Progenitor cell of endocrine pancreas (in vitro differentiated cells): ENCODE measurements around the gene CTNNA3. TPM values are rescaled to one million over a fixed set of nuclear protein-coding genes. Genes with fewer than 3 reads are reported as not detected.

ENCODE experiments used
- DNase-seq: peaks from one replicate; pipeline ENCODE4 v3.0.0; 2021; ENCODE audit warnings: low spot score; ENCODE audit not compliant: unreplicated experiment
- H3K27ac Mint-ChIP-seq: 2 replicates; pipeline ENCODE4 v1.8.0; 2021; ENCODE audit warnings: mild to moderate bottlenecking, moderate library complexity, mixed read lengths
- H3K27me3 Mint-ChIP-seq: 2 replicates; pipeline ENCODE4 v1.8.0; 2021; ENCODE audit warnings: mixed read lengths
- H3K36me3 Mint-ChIP-seq: 2 replicates; pipeline ENCODE4 v1.8.0; 2022; ENCODE audit warnings: mixed read lengths; ENCODE audit not compliant: insufficient read depth
- H3K4me1 Mint-ChIP-seq: 2 replicates; pipeline ENCODE4 v1.8.0; 2021; ENCODE audit warnings: low read depth, mixed read lengths
- H3K4me3 Mint-ChIP-seq: 2 replicates; pipeline ENCODE4 v1.8.0; 2021; ENCODE audit warnings: low read depth, mild to moderate bottlenecking, moderate library complexity, mixed read lengths
- H3K9me3 Mint-ChIP-seq: 2 replicates; pipeline ENCODE4 v1.8.0; 2021; ENCODE audit warnings: low read depth, mixed read lengths
- total RNA-seq: library from RNA; stranded (reverse); gene quantifications from 2 replicates; pipeline ENCODE4 v1.2.1, GENCODE V29; 2021
- TF ChIP-seq, protein P1 (sequence below): fragments of 200-600 bp; sonication (generic); IDR thresholded peaks from one replicate; pipeline ENCODE4 v1.5.0; 2021; ENCODE audit warnings: antibody characterized with exemption, mild to moderate bottlenecking; ENCODE audit not compliant: unreplicated experiment

CTNNA3 gene
- total RNA-seq, 1 donor from 2014 or later: 1.7 TPM

DNA sequence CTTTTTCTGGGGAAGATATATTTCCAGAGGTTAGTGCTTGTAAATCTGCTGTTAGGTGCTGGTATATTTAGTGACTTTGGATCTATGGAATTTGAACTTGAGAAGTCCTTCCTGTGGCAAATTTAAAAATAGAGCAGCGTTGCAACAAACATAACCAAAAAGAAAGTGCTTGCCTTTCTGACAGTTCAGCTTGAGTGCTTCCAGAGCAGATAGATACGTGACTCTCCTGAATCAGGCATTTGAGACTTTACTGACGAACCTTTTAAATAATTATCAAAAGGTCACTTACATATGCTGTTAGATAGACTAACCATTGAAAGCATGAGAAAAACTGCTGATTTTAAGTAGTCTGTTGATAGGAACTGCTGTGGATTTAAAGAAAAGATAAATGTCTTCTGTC is 1157.6 kb downstream of the CTNNA3 start:
- Mint-ChIP-seq H3K36me3 (no peaks in the 10 kb centered on the region), H3K4me3 (no peak overlapping the region), H3K27me3 (peaks cover 16% of the 10 kb centered on the region), H3K4me1 (peaks cover 13% of the 10 kb centered on the region), H3K27ac (no peak overlapping the region), H3K9me3 (no peaks in the 10 kb centered on the region)
- DNase-seq: no peak
- TF ChIP-seq, protein P1, sequence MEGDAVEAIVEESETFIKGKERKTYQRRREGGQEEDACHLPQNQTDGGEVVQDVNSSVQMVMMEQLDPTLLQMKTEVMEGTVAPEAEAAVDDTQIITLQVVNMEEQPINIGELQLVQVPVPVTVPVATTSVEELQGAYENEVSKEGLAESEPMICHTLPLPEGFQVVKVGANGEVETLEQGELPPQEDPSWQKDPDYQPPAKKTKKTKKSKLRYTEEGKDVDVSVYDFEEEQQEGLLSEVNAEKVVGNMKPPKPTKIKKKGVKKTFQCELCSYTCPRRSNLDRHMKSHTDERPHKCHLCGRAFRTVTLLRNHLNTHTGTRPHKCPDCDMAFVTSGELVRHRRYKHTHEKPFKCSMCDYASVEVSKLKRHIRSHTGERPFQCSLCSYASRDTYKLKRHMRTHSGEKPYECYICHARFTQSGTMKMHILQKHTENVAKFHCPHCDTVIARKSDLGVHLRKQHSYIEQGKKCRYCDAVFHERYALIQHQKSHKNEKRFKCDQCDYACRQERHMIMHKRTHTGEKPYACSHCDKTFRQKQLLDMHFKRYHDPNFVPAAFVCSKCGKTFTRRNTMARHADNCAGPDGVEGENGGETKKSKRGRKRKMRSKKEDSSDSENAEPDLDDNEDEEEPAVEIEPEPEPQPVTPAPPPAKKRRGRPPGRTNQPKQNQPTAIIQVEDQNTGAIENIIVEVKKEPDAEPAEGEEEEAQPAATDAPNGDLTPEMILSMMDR: no peak

- H3K4me3 Mint-ChIP-seq: no peak overlapping the region
- TF ChIP-seq, protein P1: no peak
- H3K27ac Mint-ChIP-seq: no peak overlapping the region
- H3K36me3 Mint-ChIP-seq: no peaks in the 10 kb centered on the region
- no peak for DNase-seq
- peaks cover 13% of the 10 kb centered on the region for H3K4me1 Mint-ChIP-seq
- no peaks in the 10 kb centered on the region for H3K9me3 Mint-ChIP-seq
- peaks cover 16% of the 10 kb centered on the region for H3K27me3 Mint-ChIP-seq
These were observed 1158.8 kb downstream of the CTNNA3 start for GRCh38 chr10:66537186-66537585.

DNA sequence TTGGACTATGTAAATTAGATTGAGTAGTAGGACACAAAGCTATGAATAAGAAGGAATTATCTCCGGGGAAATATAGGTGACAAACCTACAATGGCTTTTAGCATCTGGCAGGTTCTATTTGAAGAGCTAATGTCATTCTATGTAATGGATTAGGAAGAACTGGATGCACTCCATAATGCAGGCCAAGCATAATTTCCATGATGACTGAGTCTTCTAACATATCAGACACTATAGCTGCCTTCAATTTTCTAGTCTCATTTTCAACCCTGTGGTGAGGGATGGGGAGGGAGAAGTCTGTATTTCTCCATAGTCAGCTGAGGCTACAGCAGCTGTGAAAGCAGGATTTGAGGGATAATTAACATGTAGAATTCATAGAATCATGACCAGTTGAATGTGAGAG is 1160.6 kb downstream of the CTNNA3 start:
- H3K4me1 Mint-ChIP-seq: peaks cover 13% of the 10 kb centered on the region
- peaks cover 14% of the 10 kb centered on the region for H3K27me3 Mint-ChIP-seq
- DNase-seq: no peak
- H3K36me3 Mint-ChIP-seq: no peaks in the 10 kb centered on the region
- H3K27ac Mint-ChIP-seq: no peak overlapping the region
- TF ChIP-seq, protein P1: no peak
- no peak overlapping the region for H3K4me3 Mint-ChIP-seq
- no peaks in the 10 kb centered on the region for H3K9me3 Mint-ChIP-seq

- Mint-ChIP-seq H3K4me1 (peaks cover 13% of the 10 kb centered on the region), H3K9me3 (no peaks in the 10 kb centered on the region), H3K27ac (no peak overlapping the region), H3K36me3 (no peaks in the 10 kb centered on the region), H3K4me3 (no peak overlapping the region), H3K27me3 (peaks cover 12% of the 10 kb centered on the region)
- DNase-seq: no peak
- TF ChIP-seq, protein P1: no peak
These were observed 1161.1 kb downstream of the CTNNA3 start for GRCh38 chr10:66534866-66535265.

GRCh38 chr10:66521506-66521905 is 1174.5 kb downstream of the CTNNA3 start:
- no peaks in the 10 kb centered on the region for H3K36me3 Mint-ChIP-seq
- no peak for DNase-seq
- no peak overlapping the region for H3K4me3 Mint-ChIP-seq
- H3K4me1 Mint-ChIP-seq: peaks cover 11% of the 10 kb centered on the region
- H3K27ac Mint-ChIP-seq: no peak overlapping the region
- peaks cover 3% of the 10 kb centered on the region for H3K9me3 Mint-ChIP-seq
- TF ChIP-seq, protein P1: no peak
- no peaks in the 10 kb centered on the region for H3K27me3 Mint-ChIP-seq
